ENCODE measurements around the gene ZBTB7C.

Gene ZBTB7C

DNA sequence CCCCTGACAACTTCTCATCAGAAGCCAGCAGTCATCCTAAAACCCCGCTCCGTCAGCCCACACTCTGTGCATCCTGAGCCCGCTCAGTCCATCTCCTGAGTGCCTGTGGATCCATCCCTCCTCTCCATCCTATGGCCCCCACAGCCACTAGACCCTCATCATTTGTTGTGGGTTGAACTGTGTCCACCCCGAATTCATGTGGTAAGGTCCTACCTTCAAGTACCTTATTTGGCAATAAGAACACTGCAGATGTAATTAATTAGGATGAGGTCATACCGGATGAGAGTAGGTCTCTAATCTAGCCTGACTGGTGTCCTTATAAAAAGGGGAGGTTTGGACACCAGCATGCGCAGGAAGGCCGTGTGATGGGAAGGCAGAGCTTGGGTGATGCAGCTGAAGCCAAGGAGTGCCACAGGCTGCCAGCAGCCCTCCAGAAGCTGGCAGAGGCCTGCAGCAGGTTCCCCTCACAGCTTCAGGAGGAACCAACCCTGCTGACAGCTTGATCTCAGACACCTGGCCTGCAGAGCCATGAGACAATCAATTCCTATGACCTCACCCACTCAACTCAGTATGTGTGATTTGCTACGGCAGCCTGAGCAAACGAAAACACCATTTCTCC, 192.4 kb downstream of the ZBTB7C start:
- DNase-seq (ENCODE audit: low spot score), result no peak

DNA sequence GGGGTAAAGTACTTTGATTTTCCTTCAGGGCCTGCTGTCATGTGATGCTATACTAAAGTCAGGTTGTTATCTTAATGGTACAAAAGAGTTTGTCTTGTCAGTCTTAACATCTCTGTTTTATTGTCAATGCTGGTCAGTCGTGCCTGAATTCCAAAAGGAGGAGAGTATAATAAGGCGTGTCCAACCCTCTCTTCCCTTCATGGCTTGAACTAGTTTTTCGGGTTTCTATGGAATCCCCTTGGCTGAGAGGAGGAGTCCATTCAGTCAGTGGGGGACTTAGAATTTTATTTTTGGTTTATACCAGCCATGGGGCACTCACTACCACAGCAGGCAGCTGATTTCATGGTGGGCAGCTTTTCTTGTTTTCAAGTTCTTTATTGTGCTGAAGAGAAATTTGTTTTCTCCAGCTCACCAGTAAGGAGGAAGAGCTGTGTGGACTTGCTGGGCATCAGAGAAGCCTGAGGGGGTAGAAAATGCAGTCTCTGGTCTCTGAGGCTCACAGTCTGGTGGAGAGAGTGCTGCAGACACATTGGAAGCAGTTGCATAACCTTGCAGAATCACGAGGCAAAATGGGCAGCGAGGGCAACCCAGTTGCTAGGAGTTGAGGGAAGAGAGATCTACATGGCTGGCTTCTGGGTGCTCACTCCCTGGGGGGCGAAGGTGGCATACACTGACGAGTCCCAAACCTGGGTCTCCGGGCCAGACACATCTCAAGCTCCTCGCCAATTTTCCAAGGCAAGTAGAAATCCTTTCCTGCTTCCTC, 193.1 kb downstream of the ZBTB7C start:
- no peak for DNase-seq (ENCODE audit: low spot score)

DNA sequence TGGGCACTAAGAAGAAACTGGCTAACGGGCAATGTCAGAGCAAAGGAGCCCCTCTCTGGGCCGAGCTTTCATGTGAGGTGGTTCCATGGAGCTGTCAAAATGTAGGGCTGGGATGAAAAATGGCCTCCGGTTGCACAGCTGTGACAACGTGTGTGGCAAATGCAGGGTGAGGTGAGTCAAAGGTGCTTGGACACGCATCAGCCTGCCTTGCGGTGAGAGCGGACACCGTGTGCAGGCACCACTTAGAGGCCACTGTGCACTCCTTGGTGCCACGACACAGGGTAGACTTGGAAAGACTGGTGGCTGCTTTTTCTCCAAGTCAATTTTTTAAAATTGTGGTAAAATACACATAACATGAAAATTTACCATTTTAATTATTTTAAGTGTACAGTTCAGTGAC, 195.4 kb downstream of the ZBTB7C start:
- no peak for DNase-seq (ENCODE audit: low spot score)

DNA sequence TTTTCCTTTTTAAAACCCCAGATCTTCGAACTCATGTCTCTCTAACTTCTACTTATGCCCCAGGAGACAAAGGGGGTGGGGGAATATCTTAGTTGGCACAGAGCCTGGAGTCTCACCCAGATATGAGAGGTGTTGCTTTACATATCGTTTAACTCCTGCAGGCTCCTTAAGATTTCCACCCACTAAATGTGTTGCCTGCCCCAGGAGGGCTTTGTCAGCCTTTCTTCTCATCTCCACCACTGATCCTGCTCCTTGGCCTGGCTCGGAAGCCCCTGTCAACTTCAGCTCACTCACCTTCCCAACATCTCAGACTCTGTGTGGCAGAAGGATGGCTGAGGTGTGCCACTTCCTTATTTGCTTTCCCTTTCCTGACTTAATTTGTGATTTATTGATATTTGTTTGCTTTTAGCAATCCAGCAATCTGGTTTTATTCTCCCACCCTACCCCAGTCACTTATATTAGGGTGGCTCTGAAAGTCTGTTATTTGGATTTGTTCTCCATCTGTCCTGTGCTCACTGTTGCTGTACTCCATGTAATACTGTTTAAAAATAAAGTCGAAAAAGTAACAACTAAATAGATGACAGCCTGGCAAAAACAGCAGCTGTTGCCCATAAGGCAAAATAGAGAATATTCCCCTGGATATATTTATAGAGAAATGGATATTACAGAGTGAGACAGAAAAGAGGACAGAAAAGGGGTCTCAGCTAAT, 200.6 kb downstream of the ZBTB7C start:
- no peak for DNase-seq (ENCODE audit: low spot score)

DNA sequence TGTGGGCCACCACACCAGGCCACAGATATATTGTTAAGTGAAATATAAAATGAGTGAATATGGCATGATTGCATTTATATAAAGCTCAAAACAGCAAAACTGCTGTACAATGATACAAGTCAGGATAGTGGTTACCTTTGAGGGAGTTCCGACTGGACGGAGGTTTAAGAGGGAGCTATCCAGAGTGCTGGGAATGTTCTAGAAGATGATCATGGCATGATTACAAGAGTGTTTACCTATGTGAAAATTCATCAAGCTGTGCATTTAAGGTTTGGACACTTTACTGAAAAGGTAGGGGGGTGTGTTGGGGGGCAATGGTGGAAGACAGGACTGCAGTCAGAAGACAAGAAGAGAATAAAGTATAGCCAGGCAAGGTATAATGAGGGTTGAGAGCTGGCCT, 201.4 kb downstream of the ZBTB7C start:
- no peak for DNase-seq (ENCODE audit: low spot score)

DNA sequence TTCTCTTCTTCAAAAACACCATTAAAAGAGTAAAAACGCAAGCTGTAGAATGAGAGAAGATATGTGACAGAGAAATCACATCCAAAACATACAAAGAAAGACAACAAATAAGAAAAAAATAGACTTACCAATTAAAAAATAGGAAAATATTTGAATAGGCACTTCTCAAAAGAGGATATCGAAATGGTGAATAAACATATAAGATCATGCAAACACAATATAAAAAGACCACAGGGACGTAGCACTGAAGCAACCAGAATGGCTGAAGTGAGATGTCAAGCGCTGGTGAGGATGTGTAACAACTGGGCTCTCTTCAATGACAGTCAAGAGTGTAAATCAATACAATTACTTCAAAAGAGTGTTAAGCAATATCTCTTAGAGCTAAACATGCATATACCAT, 202.3 kb downstream of the ZBTB7C start:
- DNase-seq (ENCODE audit: low spot score), result no peak

DNA sequence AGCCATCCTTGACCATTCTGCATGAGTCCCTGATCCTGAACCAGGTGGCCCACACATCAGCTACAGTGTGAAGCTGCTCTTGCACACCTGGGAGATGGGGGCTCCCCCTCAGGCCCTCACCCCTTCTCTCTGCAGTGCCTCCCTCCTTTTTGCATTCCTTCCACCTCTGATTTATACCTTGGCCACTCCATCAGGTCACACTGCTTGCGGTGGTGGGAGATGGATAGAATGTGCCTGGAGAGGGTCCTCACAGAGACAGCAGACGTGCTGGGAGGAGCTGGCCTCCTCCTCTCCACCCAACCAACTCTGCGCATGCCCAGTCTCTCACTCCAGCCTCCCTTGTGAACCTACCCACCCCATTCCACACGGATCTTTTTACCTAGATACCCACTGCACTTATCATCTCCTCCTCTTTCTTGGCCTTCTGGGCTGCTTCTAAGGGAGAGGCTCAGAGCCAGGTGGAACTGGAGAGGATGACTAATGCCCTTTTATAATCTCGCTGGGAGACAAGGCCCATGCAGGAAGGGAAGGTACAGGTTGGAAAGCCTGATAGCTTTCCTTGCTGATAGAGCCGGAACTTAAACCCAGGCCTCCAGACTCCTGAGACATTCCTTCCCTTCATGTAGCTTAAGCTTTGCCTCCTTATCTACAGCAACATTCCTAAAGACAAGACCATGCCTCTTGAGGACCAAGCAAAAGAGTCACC, 205.1 kb downstream of the ZBTB7C start:
- no peak for DNase-seq (ENCODE audit: low spot score)

DNA sequence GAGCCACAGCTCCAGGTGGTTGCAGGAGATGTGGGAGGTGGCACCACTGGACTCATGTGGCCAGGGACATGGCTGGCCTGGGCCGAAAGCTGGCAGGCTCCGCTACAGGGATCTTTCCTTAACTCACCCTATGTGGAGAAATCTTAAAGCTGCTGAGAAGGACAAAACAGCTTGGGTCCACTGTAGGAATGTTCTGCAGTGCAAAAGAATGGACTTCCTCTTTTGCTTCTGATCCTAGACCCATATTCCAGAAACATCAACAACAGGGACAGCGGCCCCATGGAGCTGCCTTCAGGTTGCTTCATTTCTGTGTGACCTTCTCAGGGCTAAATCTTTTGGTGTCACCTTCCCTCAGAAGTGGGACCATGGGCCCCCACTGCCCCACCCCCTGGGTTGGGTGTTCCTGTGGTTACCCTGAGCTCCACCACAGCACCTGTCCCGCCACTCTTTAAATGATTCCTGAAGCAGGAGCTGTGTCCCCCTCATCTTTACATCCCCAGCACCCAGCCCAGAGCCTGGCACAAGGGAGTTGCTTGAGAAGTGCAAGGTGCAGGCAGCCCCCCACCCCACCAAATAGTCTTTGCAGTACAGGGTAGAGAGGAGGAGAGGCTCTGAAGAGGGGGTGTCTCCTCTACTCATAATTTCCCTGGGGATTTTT, 205.8 kb downstream of the ZBTB7C start:
- no peak for DNase-seq (ENCODE audit: low spot score)

DNA sequence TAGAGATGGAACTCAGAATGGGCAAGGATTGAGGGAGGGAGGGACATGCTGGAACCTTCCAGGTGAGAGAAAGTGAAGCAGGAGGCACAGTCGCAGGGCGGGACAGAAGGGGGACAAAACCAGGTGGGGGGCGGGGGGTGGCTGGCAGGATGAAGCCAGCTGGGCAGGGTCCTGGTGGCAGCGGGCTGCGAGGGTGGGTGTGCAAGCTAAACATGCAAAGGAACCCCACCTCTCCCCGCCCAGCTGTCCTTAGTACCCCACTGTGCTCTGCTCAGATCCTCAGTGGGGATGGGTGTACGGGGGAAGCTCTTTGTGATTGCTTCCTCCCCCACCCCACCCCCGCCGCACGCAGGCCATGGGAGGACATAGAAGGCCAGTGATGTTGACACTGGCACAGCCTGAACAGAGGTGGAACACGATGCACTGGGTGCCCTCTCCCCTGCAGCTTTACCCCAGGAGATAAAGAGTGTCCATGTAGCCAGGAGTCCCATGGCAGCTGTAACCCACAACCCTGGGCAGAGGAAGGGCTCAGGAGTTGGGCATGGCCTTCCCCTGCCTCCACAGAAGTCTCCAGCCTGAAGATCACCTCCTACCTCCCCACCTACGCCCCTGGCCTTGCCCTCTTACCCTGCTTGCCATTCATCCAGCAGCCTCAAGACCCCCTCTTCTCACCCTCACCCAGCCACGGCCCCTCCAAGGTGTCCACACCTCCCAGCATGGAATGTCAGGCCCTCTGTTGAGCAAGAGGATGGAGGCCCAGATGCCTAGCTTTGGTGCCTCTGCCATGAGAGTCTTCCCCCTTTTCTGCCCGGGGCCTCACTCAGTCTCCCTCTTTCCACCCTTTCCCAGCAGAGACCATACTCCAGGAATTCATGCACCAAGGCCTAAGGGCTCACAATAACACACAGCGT, 206.6 kb downstream of the ZBTB7C start:
- no peak for DNase-seq (ENCODE audit: low spot score)

DNA sequence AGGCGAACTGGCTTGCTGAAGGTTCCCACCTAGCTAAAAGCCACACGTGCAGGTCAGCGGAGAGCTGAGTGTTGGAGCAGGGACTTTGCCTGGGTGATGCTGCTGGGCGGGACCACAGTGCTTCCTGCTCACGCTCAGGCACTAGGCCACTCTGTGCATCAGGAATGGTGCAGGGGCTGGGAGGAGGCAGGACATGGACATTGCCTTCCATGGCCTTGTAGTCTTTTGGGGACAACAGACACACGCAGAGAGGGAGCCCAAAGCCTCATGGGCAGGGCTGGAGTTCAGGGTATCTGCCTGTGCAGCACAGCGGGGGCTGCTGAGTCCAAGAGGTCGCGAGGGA, 207.2 kb downstream of the ZBTB7C start:
- no peak for DNase-seq (ENCODE audit: low spot score)

DNA sequence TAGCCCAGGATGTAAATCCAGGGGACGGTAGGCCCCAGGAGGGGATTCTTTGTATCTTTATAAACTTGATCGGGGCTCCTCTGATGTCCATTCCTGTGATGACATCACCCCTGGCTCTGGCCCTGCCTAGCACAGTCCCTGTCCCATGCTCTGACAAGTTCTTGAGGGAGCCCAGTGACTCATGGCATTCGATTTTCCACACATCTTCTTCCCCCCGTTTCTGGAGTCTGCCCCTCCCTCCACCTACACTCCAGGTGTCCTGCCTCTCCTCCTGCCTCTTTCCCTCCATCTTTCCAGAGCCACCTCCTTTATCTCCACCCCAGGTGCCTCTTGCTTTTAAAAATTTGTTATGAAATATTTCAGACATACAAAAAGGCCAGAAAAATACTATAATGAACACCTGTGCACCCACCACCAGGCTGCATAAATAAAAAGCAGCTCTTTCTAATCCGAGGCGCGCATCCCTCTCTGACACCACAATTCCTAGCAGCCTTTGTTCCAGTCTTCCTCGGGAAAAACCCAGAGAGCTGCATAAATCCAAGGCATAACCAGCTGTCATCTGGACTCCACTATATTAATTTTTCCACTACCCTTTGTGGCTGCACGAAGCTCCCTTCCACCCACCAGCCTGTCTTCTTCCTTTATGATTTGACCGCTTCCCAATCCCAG, 207.7 kb downstream of the ZBTB7C start:
- DNase-seq (ENCODE audit: low spot score), result no peak

DNA sequence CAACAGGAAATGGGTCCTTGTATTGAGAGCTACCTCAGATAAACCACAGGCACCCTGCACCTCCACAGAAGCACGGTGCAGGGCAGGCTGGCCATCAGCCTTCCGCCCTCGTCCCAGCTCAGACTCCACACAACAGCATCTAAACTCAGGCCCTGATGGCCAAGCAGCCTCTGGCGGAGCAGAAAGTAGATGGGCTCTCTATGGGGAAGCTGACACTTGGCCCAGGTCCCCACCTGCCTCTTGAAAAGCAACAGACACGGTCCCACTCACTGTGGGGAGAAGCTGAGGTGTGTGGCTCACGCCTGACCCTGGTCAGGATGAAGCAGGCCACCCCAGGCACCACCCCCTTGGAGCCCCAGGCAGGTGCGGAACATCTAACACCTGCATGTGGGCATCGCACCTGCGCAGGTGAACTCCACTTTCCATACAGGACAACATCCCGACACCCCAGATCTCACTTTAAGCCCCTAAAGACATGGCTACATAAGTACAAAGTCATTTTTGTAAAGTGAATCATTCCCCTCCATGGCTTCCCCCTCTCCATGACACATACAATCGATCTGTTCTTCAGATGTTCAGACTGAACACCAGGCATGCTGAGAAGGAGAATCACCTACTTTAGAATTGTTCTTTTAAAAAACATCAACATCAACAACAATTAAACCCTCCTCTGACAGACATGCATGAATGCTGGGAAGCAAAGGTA, 208.4 kb downstream of the ZBTB7C start:
- DNase-seq (ENCODE audit: low spot score), result no peak

DNA sequence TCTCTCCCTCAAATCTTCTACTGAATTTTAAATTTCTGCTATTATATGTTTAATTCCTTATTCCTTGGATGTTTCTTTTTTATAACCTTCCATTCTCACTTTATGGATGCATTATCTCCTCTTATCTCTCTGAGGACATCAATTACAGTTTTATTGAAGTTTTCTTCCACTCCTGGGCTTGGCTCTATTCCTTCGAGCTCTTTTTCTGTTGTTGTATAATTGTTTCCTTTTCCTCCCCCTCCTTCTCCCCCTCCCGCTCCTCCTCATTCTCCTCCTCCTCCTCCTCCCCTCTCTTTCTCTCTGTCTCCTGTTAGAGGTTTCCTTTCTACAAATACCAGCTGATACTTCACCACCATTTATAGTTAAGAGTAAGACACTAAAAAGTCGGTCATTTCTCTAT, 209.8 kb downstream of the ZBTB7C start:
- no peak for DNase-seq (ENCODE audit: low spot score)

DNA sequence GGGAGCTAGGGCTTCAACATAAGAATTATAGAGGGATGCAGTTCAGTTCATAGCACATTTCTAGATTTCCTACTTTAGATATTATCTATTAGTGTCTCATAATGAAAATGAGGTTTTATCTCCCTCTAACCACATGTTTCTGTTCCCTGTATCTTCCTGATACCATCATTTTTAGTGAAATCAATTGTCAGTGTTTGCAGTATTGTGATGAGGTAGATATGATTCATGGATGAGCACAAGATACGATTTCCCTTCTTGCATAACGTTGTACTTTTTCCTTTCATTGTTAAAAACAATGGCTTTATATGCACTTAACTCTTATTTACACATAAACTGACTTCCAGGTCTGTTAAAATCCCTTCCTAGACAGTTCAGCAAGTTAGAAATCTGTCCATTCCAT, 211.4 kb downstream of the ZBTB7C start:
- no peak for DNase-seq (ENCODE audit: low spot score)

DNA sequence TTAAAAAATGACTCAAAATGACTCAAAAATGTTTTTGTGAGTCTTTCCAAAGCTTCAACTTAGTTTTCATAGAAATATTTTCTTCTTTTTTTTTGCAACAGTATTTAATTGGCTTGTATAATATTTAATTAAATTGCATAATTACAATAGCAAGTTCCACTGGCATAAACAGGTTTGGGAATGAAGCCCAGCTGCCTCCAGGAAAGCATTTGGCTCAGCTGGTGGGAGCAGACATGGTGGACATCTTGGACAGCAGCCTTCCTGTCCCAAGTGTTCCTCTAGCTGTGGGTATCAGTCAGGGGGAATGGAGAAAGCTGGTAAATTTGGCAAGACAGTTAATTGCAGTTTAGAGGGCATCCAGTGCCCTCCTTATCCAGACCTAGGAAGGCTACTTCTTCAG, 213.4 kb downstream of the ZBTB7C start:
- no peak for DNase-seq (ENCODE audit: low spot score)

DNA sequence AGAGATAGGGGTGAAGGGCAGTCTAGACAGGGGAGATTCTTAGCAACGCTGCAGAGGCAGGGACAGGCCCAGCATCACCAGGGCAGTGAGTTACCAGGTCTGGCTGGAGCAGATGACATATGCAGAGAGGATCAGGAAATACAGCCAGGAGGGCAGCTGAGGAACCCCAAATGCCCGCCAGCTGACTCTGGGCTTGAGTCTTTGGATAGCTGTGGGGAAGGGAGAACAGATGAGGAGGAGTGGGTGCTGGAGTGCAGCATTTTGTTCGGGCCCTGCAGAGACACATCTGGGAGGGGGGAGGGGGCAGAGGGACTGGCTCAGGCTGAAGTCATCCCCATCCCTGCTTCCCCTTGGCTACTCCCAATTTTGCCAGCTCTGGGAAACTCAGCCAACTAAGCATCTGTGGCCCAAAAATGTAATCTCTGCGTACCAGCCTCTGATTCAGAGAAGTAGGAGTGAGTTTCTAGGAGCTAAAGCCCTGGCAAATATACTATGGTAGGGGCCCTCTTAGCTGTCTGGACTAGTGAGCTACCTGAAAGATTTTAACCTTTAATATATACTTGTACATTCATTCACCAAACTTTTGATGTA, 214.5 kb downstream of the ZBTB7C start:
- peak; percentile 19 for DNase-seq (ENCODE audit: low spot score)

DNA sequence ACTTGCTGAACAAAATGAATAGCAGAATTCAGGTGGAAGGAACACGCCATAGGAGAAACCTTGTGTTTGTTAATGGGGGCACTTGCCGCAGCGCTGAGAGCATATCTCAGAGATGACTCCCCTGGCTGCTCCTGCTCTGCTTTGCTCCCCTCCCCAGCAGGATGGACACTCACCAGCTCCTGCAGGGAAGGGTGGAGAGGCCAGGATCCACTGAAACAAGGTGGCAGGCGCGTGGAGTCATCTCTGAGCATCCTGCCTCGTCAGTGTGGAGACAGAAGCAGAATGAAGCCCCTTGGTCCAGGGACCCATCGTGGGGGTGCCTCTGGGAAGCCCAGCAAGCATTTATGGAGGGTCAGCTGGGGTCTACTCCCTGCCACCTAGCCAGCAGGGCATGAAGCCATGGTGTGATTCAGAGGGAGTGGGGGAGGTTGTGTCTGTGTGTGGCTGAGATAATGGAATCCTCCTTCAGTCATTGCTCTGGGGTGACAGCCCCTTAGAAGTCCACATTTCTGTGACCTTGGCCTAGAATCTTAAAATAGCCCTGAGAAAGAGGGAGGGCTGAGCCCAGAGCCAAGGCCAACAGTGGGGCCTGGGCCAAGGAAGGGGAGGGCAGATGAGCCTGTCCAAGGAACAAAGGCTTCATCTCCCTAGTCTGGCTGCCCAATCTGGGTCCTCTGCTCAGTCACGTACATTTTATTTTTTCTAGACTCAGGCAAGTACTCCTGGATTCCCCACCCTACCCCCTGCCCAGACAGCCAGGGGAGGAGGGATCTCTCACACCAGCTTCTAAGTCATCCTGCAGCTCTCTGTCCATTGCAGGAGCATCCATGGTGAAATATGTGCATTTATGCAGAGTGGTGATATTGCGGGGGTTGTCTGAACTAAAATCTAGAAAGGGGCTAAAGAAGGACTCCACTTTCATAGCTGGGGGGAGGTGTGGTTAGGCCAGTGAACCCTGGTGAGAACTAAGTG, 215.4 kb downstream of the ZBTB7C start:
- DNase-seq (ENCODE audit: low spot score), result peak; percentile 34

DNA sequence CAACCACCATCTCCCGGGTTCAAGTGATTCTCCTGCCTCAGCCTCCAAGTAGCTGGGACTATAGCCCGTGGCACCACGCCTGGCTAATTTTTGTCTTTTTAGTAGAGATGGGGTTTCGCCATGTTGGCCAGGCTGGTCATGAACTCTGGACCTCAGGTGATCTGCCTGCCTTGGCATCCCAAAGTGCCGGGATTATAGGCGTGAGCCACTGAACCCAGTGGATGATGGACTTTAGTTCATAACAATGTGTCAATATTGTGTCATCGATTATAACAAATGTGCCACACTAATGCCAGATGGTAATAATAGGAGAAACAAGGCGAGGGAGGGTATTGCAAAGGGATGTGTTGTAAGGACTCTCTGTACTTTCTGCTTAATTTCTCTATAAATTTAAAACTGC, 216.6 kb downstream of the ZBTB7C start:
- DNase-seq (ENCODE audit: low spot score), result peak; percentile 8

Data from ecto neural progenitor cell (in vitro differentiated cells).